K562 (cell line): ENCODE measurements around the gene ZNF512B. TPM values are rescaled to one million over a fixed set of nuclear protein-coding genes. Genes with fewer than 3 reads are reported as not detected.

Source experiments
- ATAC-seq: fragments of 200-7000 bp; cut with Tn5 transposase; 3 replicates; pipeline ENCODE4 v1.9.1; 2020; ENCODE audit warnings: moderate library complexity
- BruUV-seq: library from RNA; stranded (reverse); fragments of 400-500 nt; replicated peaks from 2 replicates; lab custom pipeline; 2021; lab: Mats Ljungman, UMichigan
- CTCF ChIA-PET: fragments of 300-600 bp; formaldehyde crosslinking; extraction: SDS; loops from one replicate; lab custom pipeline; 2021; ENCODE audit warnings: low intra/inter-chr PET ratio; lab: Yijun Ruan, JAX
- POLR2A ChIA-PET: fragments of 300-600, 350-650 bp; sonication (Branson Sonifier 250); formaldehyde crosslinking; extraction: SDS; loops from one replicate; lab custom pipeline; 2021; ENCODE audit warnings: antibody characterized with exemption, inconsistent platforms; lab: Yijun Ruan, JAX
- DNase-seq, 4 experiments: peaks; one replicate each; pipeline versions ENCODE4 v3.0.0 to v3.0.0-alpha.2; 2011 to 2018; ENCODE audit warnings: low spot score in 3 of 4, mixed read lengths in 3 of 4; ENCODE audit errors: extremely low read depth in 1 of 4
- FAIRE-seq: peaks from 2 replicates; lab custom pipeline; 2011; peaks lifted over from hg19 to GRCh38; lab: Jason Lieb, UNC
- H2AFZ ChIP-seq: 2 replicates; pipeline ENCODE4 v1.6.0; 2011; ENCODE audit warnings: low read depth, low read length, control low read depth, inconsistent platforms
- H3K27ac ChIP-seq: fragments of 200-600 bp; 3 replicates; pipeline ENCODE4 v1.8.0; 2011; ENCODE audit warnings: low read depth, mild to moderate bottlenecking, control low read depth, inconsistent platforms, low read length, moderate library complexity, mixed read lengths; ENCODE audit errors: extremely low read depth
- H3K27me3 ChIP-seq, 2 experiments: fragments of 300-600 bp in 1 of 2; 2 replicates in 1 of 2; 3 replicates in 1 of 2; pipeline versions ENCODE4 v1.6.0 to v1.8.0; 2011; ENCODE audit warnings: inconsistent platforms in 2 of 2, low read length in 2 of 2, mild to moderate bottlenecking in 1 of 2, mixed read lengths in 1 of 2, moderate library complexity in 1 of 2; ENCODE audit not compliant: control insufficient read depth in 2 of 2, insufficient read depth in 2 of 2
- H3K36me3 ChIP-seq: fragments of 300-600 bp; 3 replicates; pipeline ENCODE4 v1.8.0; 2011; ENCODE audit warnings: mild to moderate bottlenecking, low read length, inconsistent platforms; ENCODE audit not compliant: control insufficient read depth, insufficient read depth
- H3K4me1 ChIP-seq, 2 experiments: fragments of 200-600 bp in 1 of 2; replicated peaks in 1 of 2; 2 replicates in 1 of 2; 3 replicates in 1 of 2; pipeline versions ENCODE4 v1.5.1 to v1.8.0; 2011; ENCODE audit warnings: inconsistent platforms in 2 of 2, low read length in 2 of 2, mild to moderate bottlenecking in 1 of 2, mixed read lengths in 1 of 2, moderate library complexity in 1 of 2; ENCODE audit not compliant: control insufficient read depth in 2 of 2, insufficient read depth in 2 of 2
- H3K4me2 ChIP-seq: 2 replicates; pipeline ENCODE4 v1.6.1; 2011; ENCODE audit warnings: low read length, control low read depth, inconsistent platforms, mixed read lengths; ENCODE audit not compliant: insufficient read depth
- H3K4me3 ChIP-seq: fragments of 200-600 bp; sonication (generic), shearing (Covaris generic); 2 replicates; pipeline ENCODE4 v1.5.1; 2016; ENCODE audit warnings: control low read depth, inconsistent platforms
- H3K79me2 ChIP-seq: fragments of 200-600 bp; 3 replicates; pipeline ENCODE4 v1.8.0; 2011; ENCODE audit warnings: low read length, inconsistent platforms; ENCODE audit not compliant: control insufficient read depth, insufficient read depth
- H3K9ac ChIP-seq, 2 experiments: 2 replicates each; pipeline versions ENCODE4 v1.6.0 to v1.6.1; 2011; ENCODE audit warnings: low read depth in 2 of 2, low read length in 2 of 2, control low read depth in 1 of 2, inconsistent platforms in 1 of 2, mild to moderate bottlenecking in 1 of 2, mixed read lengths in 1 of 2; ENCODE audit not compliant: insufficient read depth in 1 of 2
- H3K9me1 ChIP-seq: one replicate; pipeline ENCODE4 v1.6.0; 2011; ENCODE audit warnings: inconsistent platforms, mild to moderate bottlenecking, low read length, moderate library complexity; ENCODE audit not compliant: control insufficient read depth, insufficient read depth
- H3K9me3 ChIP-seq: replicated peaks from 2 replicates; pipeline ENCODE4 v1.5.1; 2011; ENCODE audit warnings: low read depth, low read length, inconsistent platforms; ENCODE audit not compliant: control insufficient read depth, insufficient read depth
- H4K20me1 ChIP-seq: replicated peaks from 2 replicates; pipeline ENCODE4 v1.6.1; 2011; ENCODE audit warnings: low read length, inconsistent platforms, mixed read lengths; ENCODE audit not compliant: control insufficient read depth, insufficient read depth
- BCLAF1 ChIP-seq, 2 experiments: fragments of 450-650 bp in 1 of 2; IDR thresholded peaks; 2 replicates each; pipeline ENCODE4 v1.6.1; 2011 to 2017; ENCODE audit warnings: low read depth in 2 of 2, antibody characterized with exemption in 1 of 2, borderline replicate concordance in 1 of 2, low read length in 1 of 2, mild to moderate bottlenecking in 1 of 2, mixed read lengths in 1 of 2; ENCODE audit not compliant: control insufficient read depth in 1 of 2
- CEBPG ChIP-seq, 3 experiments: fragments of 200-800 bp in 1 of 3; sonication (Bioruptor generic) in 1 of 3; sonication (generic) in 1 of 3; formaldehyde crosslinking in 1 of 3; IDR thresholded peaks in 2 of 3; conservative IDR thresholded peaks in 1 of 3; 2 replicates each; pipeline versions ENCODE4 v1.6.1 to v1.8.0; 2016 to 2022; ENCODE audit warnings: missing compliant biosample characterization in 2 of 3, missing genetic modification characterization in 2 of 3, mild to moderate bottlenecking in 1 of 3, missing genetic modification reagents in 1 of 3
- E2F3 ChIP-seq: fragments of 250-450 bp; sonication (Bioruptor Pico); IDR thresholded peaks from 2 replicates; pipeline ENCODE4 v1.4.0; 2020; ENCODE audit warnings: mild to moderate bottlenecking
- FUS ChIP-seq: fragments of 200-400 bp; formaldehyde crosslinking; optimal IDR thresholded peaks from 2 replicates; pipeline ENCODE3; 2017; ENCODE audit warnings: low read depth, low read length
- GABPB1 ChIP-seq: sonication (generic); formaldehyde crosslinking; IDR thresholded peaks from 2 replicates; pipeline ENCODE4 v1.8.0; 2022; ENCODE audit warnings: mild to moderate bottlenecking, missing genetic modification reagents
- HMGN3 ChIP-seq: IDR thresholded peaks from 2 replicates; pipeline ENCODE4 v1.6.1; 2011; ENCODE audit warnings: borderline replicate concordance, low read depth, mild to moderate bottlenecking, mixed read lengths, low read length; ENCODE audit not compliant: insufficient read length; ENCODE audit errors: extremely low read depth
- SMARCE1 ChIP-seq: fragments of 450-650 bp; IDR thresholded peaks from 2 replicates; pipeline ENCODE4 v1.7.1; 2016; ENCODE audit warnings: mild to moderate bottlenecking
- SP2 ChIP-seq: IDR thresholded peaks from 2 replicates; pipeline ENCODE4 v1.6.1; 2011; ENCODE audit warnings: mild to moderate bottlenecking, low read depth, low read length, moderate library complexity; ENCODE audit not compliant: poor library complexity, severe bottlenecking; ENCODE audit errors: extremely low read depth
- U2AF1 ChIP-seq: fragments of 200-400 bp; formaldehyde crosslinking; optimal IDR thresholded peaks from 2 replicates; pipeline ENCODE3; 2017; ENCODE audit warnings: mild to moderate bottlenecking, low read depth, low read length, moderate library complexity
- U2AF2 ChIP-seq: fragments of 200-400 bp; formaldehyde crosslinking; optimal IDR thresholded peaks from 2 replicates; pipeline ENCODE3; 2017; ENCODE audit warnings: low read depth, mild to moderate bottlenecking, low read length
- UBTF ChIP-seq, 2 experiments: IDR thresholded peaks; 2 replicates each; pipeline ENCODE4 v1.6.1; 2012; ENCODE audit warnings: improper control_type of control experiment in 2 of 2, low read depth in 2 of 2, low read length in 2 of 2, borderline replicate concordance in 1 of 2
- ZNF121 ChIP-seq: sonication (generic); formaldehyde crosslinking; conservative IDR thresholded peaks from 2 replicates; pipeline ENCODE4 v1.8.0; 2022; ENCODE audit warnings: missing genetic modification reagents
- ZNF212 ChIP-seq: fragments of 450-650 bp; formaldehyde crosslinking; IDR thresholded peaks from 2 replicates; pipeline ENCODE4 v1.4.0; 2020; ENCODE audit warnings: mild to moderate bottlenecking
- ZNF398 ChIP-seq: fragments of 250-450 bp; sonication (Bioruptor Pico); IDR thresholded peaks from 2 replicates; pipeline ENCODE4 v1.8.0; 2021; ENCODE audit warnings: moderate library complexity, mild to moderate bottlenecking, inconsistent platforms
- WGBS: fragments of 100-300 bp; shearing (Covaris generic); methylation state at CpG from one replicate; pipeline ENCODE4 v1.1.6; 2016; ENCODE audit warnings: low coverage, mixed read lengths; ENCODE audit not compliant: insufficient coverage; ENCODE audit errors: missing lambda C conversion rate; 5-methylcytosine and 5-hydroxymethylcytosine counted together
- in situ Hi-C: fragments of 300-500 bp; cut with MboI; formaldehyde crosslinking; loops from 4 replicates; pipeline ENCODE4 v1.15.0; 2018; ENCODE audit warnings: inconsistent platforms, mixed read lengths
- intact Hi-C: fragments of 100-400 bp; cut with micrococcal nuclease; formaldehyde crosslinking; loops from 2 replicates; pipeline ENCODE4 v1.14.2; 2022
- polyA plus RNA-seq, 8 experiments: library from polyadenylated mRNA; depleted of rRNA in 4 of 8; stranded (reverse) in 5 of 8; unstranded in 3 of 8; fragments of >200 nt; fragmentation: Nextera tagmentation in 2 of 8; fragmentation: Illumina TruSeq in 1 of 8; extraction: Ambion mirVana in 2 of 8; extraction: Trizol in 1 of 8; gene quantifications; 2 replicates each; pipeline versions ENCODE4 v1.2.1 to v1.2.3, GENCODE V29; 2011 to 2014; ENCODE audit warnings: inconsistent platforms in 1 of 8, missing spikeins in 1 of 8
- total RNA-seq, 7 experiments: library from RNA; depleted of rRNA in 6 of 7; stranded (reverse); fragments of >200 nt in 6 of 7; fragmentation: Illumina TruSeq in 2 of 7; extraction: Trizol in 2 of 7; gene quantifications; 2 replicates each; pipeline versions ENCODE4 v1.2.1 to v1.2.3, GENCODE V29; 2011 to 2021; ENCODE audit warnings: low replicate concordance in 1 of 7

Gene ZNF512B
- total and polyA plus RNA-seq, 9 of the 15 experiments (the other 6 are each of a cell fraction or from before 2014, with no cell fraction given): 0.01 to 27.8 (median 8.2) TPM

GRCh38 chr20:64006902-64007301 is 37.2 kb upstream of the ZNF512B start:
- peaks cover 79% of the 10 kb centered on the region for H3K36me3 ChIP-seq
- FAIRE-seq (no peak), DNase-seq (no peak), ATAC-seq (no peak)
- no TSS peak for BruUV-seq
- 93% methylated on average over 3 of the region's 3 CpGs for WGBS
- peaks cover 3% of the 10 kb centered on the region; the same call in 1 of the 3 replicates for H3K79me2 ChIP-seq
- POLR2A ChIA-PET: interaction anchor here (1.3 kb wide), 1 partner anchor 18 kb away, joined by 7 read pairs; no protein-coding TSS in a partner anchor
- H4K20me1 ChIP-seq: no peaks in the 10 kb centered on the region
- H3K4me2 ChIP-seq: no peak overlapping the region
- H3K4me1 ChIP-seq: no peaks in the 10 kb centered on the region
- no peak overlapping the region for H3K9ac ChIP-seq
- H3K27me3 ChIP-seq: no peaks in the 10 kb centered on the region
- no peak overlapping the region for H3K4me3 ChIP-seq
- intact Hi-C loops: no loop called here
- H2AFZ ChIP-seq: no peak overlapping the region
- H3K9me3 ChIP-seq: peaks cover 6% of the 10 kb centered on the region
- in situ Hi-C loops: no loop called here
- H3K9me1 ChIP-seq: no peaks in the 10 kb centered on the region
- CTCF ChIA-PET: no interaction called here
- H3K27ac ChIP-seq: no peak overlapping the region
- TF ChIP-seq GABPB1 (CRISPR knock-in tag) (no peak), ZNF212 (no peak), ZNF398 (no peak), ZNF121 (CRISPR knock-in tag) (no peak), BCLAF1 (IDR thresholded peaks at IDR 0.05; ENCODE audit: borderline replicate concordance in 1 of 2, control insufficient read depth in 1 of 2, low read depth in 2 of 2, low read length in 1 of 2) (no peak), CEBPG (CRISPR knock-in tag; IDR thresholded peaks at IDR 0.05) (no peak), CEBPG (tag; conservative IDR thresholded peaks at IDR 0.05 in 1 of 2, IDR thresholded peaks at IDR 0.05 in 1 of 2) (no peak), U2AF2 (no peak), FUS (no peak), SP2 (no peak), HMGN3 (no peak), E2F3 (CRISPR knock-in tag) (no peak), UBTF (IDR thresholded peaks at IDR 0.05; ENCODE audit: borderline replicate concordance in 1 of 2, low read depth in 2 of 2, low read length in 2 of 2) (no peak), SMARCE1 (no peak), U2AF1 (no peak)
